WTC11 (cell line): Measurements from ENCODE around the gene ALAS1. TPM values are rescaled to one million over a fixed set of nuclear protein-coding genes. Genes with fewer than 3 reads are reported as not detected.

ENCODE experiments used
- ATAC-seq: fragments of 200-7000 bp; cut with Tn5 transposase; 2 replicates; pipeline ENCODE4 v1.10.0; 2021; ENCODE audit warnings: mild to moderate bottlenecking, moderate library complexity
- CTCF ChIA-PET: fragments of 300-600 bp; sonication (Branson Sonifier 250); formaldehyde crosslinking; loops from one replicate; lab custom pipeline; 2021; ENCODE audit warnings: antibody characterized with exemption; lab: Charles Lee
- POLR2A ChIA-PET: fragments of 350-600 bp; sonication (Branson Sonifier 250); formaldehyde crosslinking; loops from one replicate; lab custom pipeline; 2021; ENCODE audit warnings: antibody characterized with exemption; lab: Charles Lee
- DNase-seq: peaks from one replicate; pipeline ENCODE4 v3.0.0; 2021; ENCODE audit warnings: low spot score
- H3K27ac Mint-ChIP-seq: 2 replicates; pipeline ENCODE4 v1.8.0; 2021; ENCODE audit warnings: mixed read lengths
- H3K27me3 Mint-ChIP-seq: 2 replicates; pipeline ENCODE4 v1.8.0; 2021; ENCODE audit warnings: low read depth, mild to moderate bottlenecking, moderate library complexity, mixed read lengths
- H3K36me3 Mint-ChIP-seq: 2 replicates; pipeline ENCODE4 v1.8.0; 2021; ENCODE audit warnings: mixed read lengths
- H3K4me1 Mint-ChIP-seq: 2 replicates; pipeline ENCODE4 v1.8.0; 2022; ENCODE audit warnings: mixed read lengths
- H3K4me3 Mint-ChIP-seq: 2 replicates; pipeline ENCODE4 v1.8.0; 2021; ENCODE audit warnings: mild to moderate bottlenecking, moderate library complexity, mixed read lengths
- H3K9me3 Mint-ChIP-seq: 2 replicates; pipeline ENCODE4 v1.8.0; 2021; ENCODE audit warnings: mixed read lengths
- ARID4B ChIP-seq: sonication (generic); formaldehyde crosslinking; IDR thresholded peaks from 2 replicates; pipeline ENCODE4 v1.8.0; 2023; ENCODE audit warnings: missing genetic modification reagents, mild to moderate bottlenecking, borderline replicate concordance
- CTCF ChIP-seq: fragments of 200-600 bp; IDR thresholded peaks from 2 replicates; pipeline ENCODE4 v1.8.0; 2022; ENCODE audit warnings: antibody characterized with exemption
- E2F1 ChIP-seq: sonication (generic); formaldehyde crosslinking; IDR thresholded peaks from 2 replicates; pipeline ENCODE4 v1.8.0; 2022; ENCODE audit warnings: mild to moderate bottlenecking, missing genetic modification reagents
- EMX1 ChIP-seq: fragments of 250-450 bp; sonication (Bioruptor Pico); IDR thresholded peaks from 2 replicates; pipeline ENCODE4 v1.8.0; 2021; ENCODE audit warnings: mild to moderate bottlenecking
- NR1H2 ChIP-seq: sonication (generic); formaldehyde crosslinking; IDR thresholded peaks from 2 replicates; pipeline ENCODE4 v1.9.0; 2021; ENCODE audit warnings: mild to moderate bottlenecking, moderate library complexity, missing genetic modification reagents
- NR2C2 ChIP-seq: sonication (generic); formaldehyde crosslinking; IDR thresholded peaks from 2 replicates; pipeline ENCODE4 v1.8.0; 2022; ENCODE audit warnings: mild to moderate bottlenecking, missing genetic modification reagents
- OVOL2 ChIP-seq: fragments of 250-450 bp; sonication (Bioruptor Pico); IDR thresholded peaks from 2 replicates; pipeline ENCODE4 v1.9.0; 2021; ENCODE audit warnings: mild to moderate bottlenecking, borderline replicate concordance
- PRRX2 ChIP-seq: fragments of 250-450 bp; sonication (Bioruptor Pico); IDR thresholded peaks from 2 replicates; pipeline ENCODE4 v1.8.0; 2021; ENCODE audit warnings: mild to moderate bottlenecking
- RORB ChIP-seq: fragments of 250-450 bp; sonication (Bioruptor Pico); IDR thresholded peaks from 2 replicates; pipeline ENCODE4 v1.9.0; 2021; ENCODE audit warnings: mild to moderate bottlenecking
- SMAD3 ChIP-seq: sonication (generic); formaldehyde crosslinking; IDR thresholded peaks from 2 replicates; pipeline ENCODE4 v1.8.0; 2022; ENCODE audit warnings: missing genetic modification reagents, mild to moderate bottlenecking, borderline replicate concordance
- TEAD1 ChIP-seq: sonication (generic); formaldehyde crosslinking; IDR thresholded peaks from 2 replicates; pipeline ENCODE4 v1.8.0; 2022; ENCODE audit warnings: mild to moderate bottlenecking, missing genetic modification reagents
- USF1 ChIP-seq: sonication (generic); formaldehyde crosslinking; IDR thresholded peaks from 2 replicates; pipeline ENCODE4 v1.8.0; 2022; ENCODE audit warnings: mild to moderate bottlenecking, missing genetic modification reagents
- USF2 ChIP-seq: sonication (generic); formaldehyde crosslinking; IDR thresholded peaks from 2 replicates; pipeline ENCODE4 v1.8.1; 2023; ENCODE audit warnings: mild to moderate bottlenecking, missing genetic modification reagents, moderate library complexity
- ZNF121 ChIP-seq: sonication (generic); formaldehyde crosslinking; IDR thresholded peaks from 2 replicates; pipeline ENCODE4 v1.8.0; 2023; ENCODE audit warnings: missing genetic modification reagents
- ZNF263 ChIP-seq: sonication (generic); formaldehyde crosslinking; IDR thresholded peaks from 2 replicates; pipeline ENCODE4 v1.8.1; 2022; ENCODE audit warnings: low read depth, mild to moderate bottlenecking, moderate library complexity, missing genetic modification reagents
- ZNF532 ChIP-seq: fragments of 250-450 bp; sonication (Bioruptor Pico); IDR thresholded peaks from 2 replicates; pipeline ENCODE4 v1.9.0; 2021; ENCODE audit warnings: mild to moderate bottlenecking, borderline replicate concordance
- total RNA-seq: library from RNA; stranded (reverse); gene quantifications from 3 replicates; pipeline ENCODE4 v1.2.3, GENCODE V29; 2021

Gene ALAS1
- total RNA-seq, 1 experiment from 2014 or later: 39.1 TPM

- H3K36me3 Mint-ChIP-seq: peaks cover 14% of the 10 kb centered on the region
- ATAC-seq (no peak), DNase-seq (no peak)
- H3K27ac Mint-ChIP-seq: no peak overlapping the region
- H3K4me1 Mint-ChIP-seq: peaks cover 15% of the 10 kb centered on the region
- no peak for TF ChIP-seq NR1H2 (CRISPR knock-in tag)
- H3K4me3 Mint-ChIP-seq: no peak overlapping the region; the same call in 1 of the 2 replicates
- H3K27me3 Mint-ChIP-seq: peaks cover 11% of the 10 kb centered on the region
- POLR2A ChIA-PET: interaction anchor here (1.1 kb wide), 1 partner anchor 42 kb away, joined by 4 read pairs; the partner anchor contains the start of gene POC1A
- CTCF ChIA-PET: interaction anchor here (0.6 to 2.6 kb wide), 9 partner anchors 23 to 250 kb away, joined by 3 to 8 read pairs (median 4); partner anchors contain the start of gene ABHD14A
- no peaks in the 10 kb centered on the region for H3K9me3 Mint-ChIP-seq
These were observed 983 bp upstream of the ALAS1 start for GRCh38 chr3:52196977-52197376.

- no peak for DNase-seq
- Mint-ChIP-seq H3K27ac (peak overlapping the region; percentile 47), H3K4me3 (peak overlapping the region; percentile 93), H3K36me3 (peaks cover 17% of the 10 kb centered on the region), H3K9me3 (no peaks in the 10 kb centered on the region), H3K27me3 (peaks cover 11% of the 10 kb centered on the region), H3K4me1 (peaks cover 15% of the 10 kb centered on the region)
- ATAC-seq: peak; percentile 30; the same call in 1 of the 2 replicates
- TF ChIP-seq ZNF121: no peak
- no peak for TF ChIP-seq USF1
- no peak for TF ChIP-seq TEAD1 (CRISPR knock-in tag)
- CTCF ChIA-PET: interaction anchor here (0.6 to 1.7 kb wide), 9 partner anchors 23 to 250 kb away, joined by 3 to 5 read pairs (median 3); partner anchors contain the start of gene ABHD14A
- POLR2A ChIA-PET: interaction anchor here (1.1 kb wide), 1 partner anchor 43 kb away, joined by 4 read pairs; the partner anchor contains the start of gene POC1A
These were observed 490 bp upstream of the ALAS1 start for GRCh38 chr3:52197499-52197841.

- Mint-ChIP-seq H3K27me3 (peaks cover 11% of the 10 kb centered on the region), H3K4me1 (peaks cover 15% of the 10 kb centered on the region), H3K4me3 (peak overlapping the region; percentile 93), H3K27ac (peak overlapping the region; percentile 50), H3K36me3 (peaks cover 32% of the 10 kb centered on the region), H3K9me3 (no peaks in the 10 kb centered on the region)
- ChIA-PET POLR2A (no interaction called here), CTCF (interaction anchor here (0.6 to 1.2 kb wide), 3 partner anchors 21 to 44 kb away, joined by 3 read pairs; partner anchors contain the start of gene POC1A)
- no peak for DNase-seq
- no peak for ATAC-seq
- TF ChIP-seq PRRX2 (CRISPR knock-in tag) (no peak), NR2C2 (CRISPR knock-in tag) (no peak), RORB (CRISPR knock-in tag) (no peak), SMAD3 (CRISPR knock-in tag) (no peak), EMX1 (no peak), ARID4B (CRISPR knock-in tag) (no peak), ZNF263 (CRISPR knock-in tag) (no peak), CTCF (no peak), OVOL2 (CRISPR knock-in tag) (no peak), USF2 (CRISPR knock-in tag) (no peak), E2F1 (CRISPR knock-in tag) (no peak), ZNF532 (CRISPR knock-in tag) (no peak)
These were observed 966 bp downstream of the ALAS1 start for GRCh38 chr3:52198643-52199608.
